RWPE1 (cell line): Measurements from ENCODE around the gene CCL19.

Source experiments
- CTCF ChIA-PET: fragments of 350-600 bp; sonication (Branson Sonifier 250); formaldehyde crosslinking; extraction: SDS; loops from one replicate; lab custom pipeline; 2021; lab: Yijun Ruan, JAX
- POLR2A ChIA-PET: fragments of 400-600 bp; formaldehyde crosslinking; extraction: SDS; loops from one replicate; lab custom pipeline; 2020; ENCODE audit warnings: antibody characterized with exemption; ENCODE audit not compliant: low non-redundant PET; lab: Yijun Ruan, JAX
- DNase-seq: peaks from one replicate; pipeline ENCODE4 v3.0.0; 2012; ENCODE audit warnings: low spot score
- H3K27ac ChIP-seq: fragments of 450-650 bp; 2 replicates; pipeline ENCODE4 v1.5.1; 2017
- TF ChIP-seq, protein P1 (sequence below): fragments of 450-650 bp; conservative IDR thresholded peaks from 2 replicates; pipeline ENCODE4 v1.5.1; 2017; ENCODE audit warnings: low read depth, mild to moderate bottlenecking

CCL19 gene

DNA sequence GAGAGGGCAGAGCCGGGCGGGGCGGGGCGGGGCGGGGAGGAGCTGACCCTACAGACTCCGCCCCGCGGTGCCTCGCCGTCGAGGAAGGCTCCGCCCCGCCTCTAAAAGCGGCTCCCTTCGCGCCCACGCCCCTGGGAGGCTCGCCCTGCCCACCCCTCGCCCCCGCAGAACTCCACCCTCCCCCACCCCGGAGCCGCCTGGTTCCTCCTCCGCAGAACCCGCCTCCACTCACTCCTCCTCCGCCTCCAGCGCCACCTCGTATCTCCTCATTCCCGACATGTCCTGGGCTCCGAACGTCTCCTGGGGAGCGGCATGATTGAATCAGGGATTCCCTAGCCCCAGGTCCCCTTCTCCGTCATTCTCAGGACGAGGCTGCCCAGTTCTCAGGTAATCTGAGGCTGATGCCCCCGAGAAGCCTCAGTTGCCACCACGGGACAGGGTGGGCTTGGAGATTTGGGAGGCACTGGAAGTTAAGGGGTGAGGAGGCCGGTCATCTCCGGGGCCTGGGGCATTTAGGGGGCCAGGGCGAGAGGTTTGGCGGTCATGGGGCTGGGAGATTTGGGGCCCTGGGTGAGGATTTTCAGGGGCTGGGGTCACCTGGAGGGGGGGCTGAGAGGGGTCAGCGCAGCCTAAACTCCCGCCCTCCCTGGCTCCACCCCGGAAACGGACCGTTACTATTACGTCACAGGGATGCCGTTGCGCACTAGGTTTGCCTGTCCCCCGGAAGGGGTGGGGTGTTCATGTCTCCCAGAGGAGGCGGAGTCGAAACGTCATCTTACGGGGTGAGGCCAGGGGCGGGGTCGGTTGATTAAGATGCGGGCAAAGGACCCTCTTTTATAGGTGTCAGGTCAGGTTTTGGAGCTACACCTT, 25.5 kb downstream of the CCL19 start:
- TF ChIP-seq, protein P1, sequence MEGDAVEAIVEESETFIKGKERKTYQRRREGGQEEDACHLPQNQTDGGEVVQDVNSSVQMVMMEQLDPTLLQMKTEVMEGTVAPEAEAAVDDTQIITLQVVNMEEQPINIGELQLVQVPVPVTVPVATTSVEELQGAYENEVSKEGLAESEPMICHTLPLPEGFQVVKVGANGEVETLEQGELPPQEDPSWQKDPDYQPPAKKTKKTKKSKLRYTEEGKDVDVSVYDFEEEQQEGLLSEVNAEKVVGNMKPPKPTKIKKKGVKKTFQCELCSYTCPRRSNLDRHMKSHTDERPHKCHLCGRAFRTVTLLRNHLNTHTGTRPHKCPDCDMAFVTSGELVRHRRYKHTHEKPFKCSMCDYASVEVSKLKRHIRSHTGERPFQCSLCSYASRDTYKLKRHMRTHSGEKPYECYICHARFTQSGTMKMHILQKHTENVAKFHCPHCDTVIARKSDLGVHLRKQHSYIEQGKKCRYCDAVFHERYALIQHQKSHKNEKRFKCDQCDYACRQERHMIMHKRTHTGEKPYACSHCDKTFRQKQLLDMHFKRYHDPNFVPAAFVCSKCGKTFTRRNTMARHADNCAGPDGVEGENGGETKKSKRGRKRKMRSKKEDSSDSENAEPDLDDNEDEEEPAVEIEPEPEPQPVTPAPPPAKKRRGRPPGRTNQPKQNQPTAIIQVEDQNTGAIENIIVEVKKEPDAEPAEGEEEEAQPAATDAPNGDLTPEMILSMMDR, result no peak
- ChIA-PET CTCF (interaction anchor here (0.6 kb wide), 1 partner anchor 230 kb away, joined by 3 read pairs; no protein-coding TSS in a partner anchor), POLR2A (interaction anchor here (1.3 kb wide), 2 partner anchors 14 to 19 kb away, joined by 4 read pairs; partner anchors contain the start of genes GALT and IL11RA)
- H3K27ac ChIP-seq, result peak overlapping the region; percentile 93
- DNase-seq, result peak; percentile 100

DNA sequence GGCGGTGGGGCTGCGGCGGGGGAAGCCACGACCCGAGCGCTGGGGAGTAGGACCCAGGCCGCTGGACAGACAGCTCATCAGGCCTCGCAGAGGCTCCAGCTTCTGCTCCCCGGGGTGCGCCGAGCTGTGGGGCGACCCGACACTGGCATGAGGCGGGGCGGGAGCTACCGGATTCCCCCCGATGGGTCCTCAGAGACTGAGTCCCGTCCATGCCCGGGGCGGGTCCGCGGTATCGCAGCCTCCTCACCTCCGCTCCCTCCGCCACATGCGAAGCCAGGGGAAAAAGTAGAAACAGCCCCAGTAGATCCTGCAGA, 26.1 kb downstream of the CCL19 start:
- DNase-seq, result no peak
- TF ChIP-seq, protein P1, result no peak
- ChIA-PET POLR2A (interaction anchor here (0.5 to 1.3 kb wide), 3 partner anchors 13 to 19 kb away, joined by 3 to 4 read pairs (median 4); partner anchors contain the start of genes GALT and IL11RA), CTCF (interaction anchor here (0.6 to 1.0 kb wide), 2 partner anchors 18 to 230 kb away, joined by 3 read pairs; partner anchors contain the start of gene GALT)
- peak overlapping the region; percentile 93 for H3K27ac ChIP-seq

DNA sequence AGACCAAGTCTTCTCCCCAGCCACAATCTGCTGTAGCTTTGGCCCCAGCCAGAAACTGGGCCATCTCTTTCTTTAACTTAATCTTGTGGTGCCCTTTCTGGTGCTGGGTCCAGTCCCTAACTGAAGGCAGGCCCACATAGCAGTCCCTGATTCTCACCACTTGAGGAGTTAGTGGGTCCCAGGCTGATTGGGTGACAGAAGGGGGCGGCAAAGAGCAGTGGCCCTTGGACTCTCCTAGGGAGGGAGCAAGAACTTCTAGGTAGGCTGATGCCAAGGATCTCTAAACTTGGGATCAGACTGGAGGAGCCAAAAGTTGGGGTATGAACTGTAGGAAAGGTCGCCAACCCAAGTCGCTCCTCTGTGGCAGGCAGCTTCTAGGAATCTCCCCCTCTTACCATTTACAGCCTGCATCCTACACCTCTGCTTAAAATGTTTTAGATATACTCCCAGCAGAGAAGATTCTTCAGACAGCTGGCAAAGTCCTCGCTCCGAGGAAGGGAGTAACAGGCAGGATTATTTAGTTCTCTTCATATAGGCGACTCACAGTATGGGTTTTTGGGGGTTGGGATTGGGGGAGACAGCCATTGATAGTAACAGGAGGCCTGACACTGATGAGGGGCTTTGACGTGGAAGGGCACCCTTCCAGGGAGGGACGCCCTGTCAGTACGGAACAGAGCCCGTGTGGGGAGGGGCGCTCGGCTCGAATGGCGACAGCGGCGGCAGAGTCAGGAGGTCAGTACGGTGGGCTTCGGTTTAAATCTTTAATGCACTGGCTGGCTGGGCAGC, 26.6 kb downstream of the CCL19 start:
- H3K27ac ChIP-seq, result peak overlapping the region; percentile 93
- CTCF ChIA-PET, result interaction anchor here (0.6 to 1.5 kb wide), 3 partner anchors 17 to 229 kb away, joined by 3 read pairs; partner anchors contain the start of gene GALT
- TF ChIP-seq, protein P1, result no peak; the same call in 1 of the 2 replicates
- POLR2A ChIA-PET, result interaction anchor here (0.5 to 1.3 kb wide), 3 partner anchors 13 to 18 kb away, joined by 3 to 4 read pairs (median 4); partner anchors contain the start of genes GALT and IL11RA
- DNase-seq, result peak; percentile 39

- TF ChIP-seq, protein P1, result no peak
- DNase-seq, result no peak
- ChIA-PET POLR2A (no interaction called here), CTCF (interaction anchor here (0.7 to 1.6 kb wide), 3 partner anchors 17 to 39 kb away, joined by 3 to 5 read pairs (median 5); partner anchors contain the start of gene GALT)
- H3K27ac ChIP-seq, result peak overlapping the region; percentile 93
These were observed 27.8 kb downstream of the CCL19 start for GRCh38 chr9:34663303-34663605.

DNA sequence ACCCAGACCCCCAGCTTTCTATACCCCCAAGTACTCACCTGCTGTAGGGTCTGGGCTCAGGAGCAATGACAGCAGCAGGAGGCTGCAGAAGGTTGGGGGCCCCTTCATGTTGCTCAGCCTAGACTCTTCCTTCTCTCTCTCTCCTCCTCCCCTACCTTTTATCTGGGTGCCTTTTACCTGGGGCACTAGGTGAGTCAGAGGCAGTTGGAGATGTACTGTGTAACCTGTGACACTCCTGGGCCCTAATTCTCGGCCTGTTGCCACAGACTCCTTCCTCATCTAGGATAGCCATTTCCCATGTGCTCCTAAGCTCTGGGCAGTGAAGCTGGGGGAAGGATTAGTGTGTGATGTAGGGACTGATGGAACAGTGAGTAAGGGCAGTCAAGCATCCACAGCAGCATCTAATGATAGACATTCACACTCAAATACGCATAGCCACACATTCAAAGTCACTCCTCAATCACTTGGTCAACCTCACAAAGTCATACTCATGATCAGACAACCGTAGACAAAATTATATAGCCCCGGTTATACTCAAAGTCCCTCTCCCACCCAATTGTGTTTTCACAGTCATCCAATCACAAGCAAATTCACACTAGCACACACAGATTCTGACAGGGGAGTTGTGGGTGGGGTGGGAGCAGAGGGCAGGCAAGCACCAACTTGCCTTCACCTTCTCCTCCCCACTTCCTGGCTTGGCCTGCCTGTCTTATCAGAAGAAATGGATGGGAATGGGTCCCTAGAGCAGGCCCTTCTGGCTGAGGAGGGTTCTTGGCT, 28.4 kb downstream of the CCL19 start, which contains the start of gene CCL27:
Gene CCL27, minus strand, starts transcription at position 132 of the 777 bp plus-strand sequence. Its CDS starts 24 bp downstream, at position 108.
- peak within 1 kb of the TSS; percentile 93 for H3K27ac ChIP-seq
- ChIA-PET POLR2A (no interaction called here), CTCF (interaction anchor here (0.7 to 2.9 kb wide), 5 partner anchors 10 to 40 kb away, joined by 3 to 10 read pairs (median 5); partner anchors contain the start of gene GALT)
- DNase-seq, result peak; percentile 41
- TF ChIP-seq, protein P1, result no peak
